ENCODE results near the gene SNX3. TPM values are rescaled to one million over a fixed set of nuclear protein-coding genes. Genes with fewer than 3 reads are reported as not detected.

Gene SNX3
- total RNA-seq, 1 donor from 2014 or later = 122 TPM

DNA sequence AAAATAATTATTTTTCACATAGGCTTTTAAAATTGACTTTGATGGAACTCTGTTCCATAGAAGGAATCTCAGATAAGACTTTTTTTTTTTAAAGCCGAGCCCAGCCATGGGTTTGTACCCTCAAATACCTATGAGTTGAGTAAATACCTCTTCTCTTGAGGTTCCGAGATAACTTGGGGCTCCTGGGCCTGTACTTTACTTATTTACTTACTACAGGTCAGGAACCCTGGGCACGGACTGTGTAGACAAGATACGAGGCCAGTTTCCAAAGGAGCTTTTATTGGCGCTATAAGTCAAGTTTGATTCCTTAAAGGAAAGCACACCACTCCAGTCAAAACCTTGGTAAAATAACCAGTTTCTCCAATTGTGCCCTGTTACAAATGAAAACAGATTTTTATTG is 41.5 kb upstream of the SNX3 start:
- DNase-seq (ENCODE audit: low spot score) = no peak
- H3K27ac ChIP-seq = no peak overlapping the region
- peaks cover 6% of the 10 kb centered on the region for H3K36me3 Mint-ChIP-seq
- H3K4me1 Mint-ChIP-seq = no peaks in the 10 kb centered on the region
- no peaks in the 10 kb centered on the region for H3K79me2 ChIP-seq (ENCODE audit: low read depth)
- no peaks in the 10 kb centered on the region for H3K9me3 ChIP-seq (ENCODE audit: low read depth)
- no peaks in the 10 kb centered on the region for H3F3A ChIP-seq (ENCODE audit: low read depth)
- H2AFZ ChIP-seq (replicated peaks) = no peak overlapping the region
- no peak overlapping the region for H3K9ac ChIP-seq
- no peaks in the 10 kb centered on the region for H3K27me3 ChIP-seq
- no peak overlapping the region for H3K4me2 ChIP-seq
- H3K4me1 ChIP-seq = no peaks in the 10 kb centered on the region
- H3K4me3 Mint-ChIP-seq = no peak overlapping the region
- H4K20me1 ChIP-seq (ENCODE audit: low read depth) = no peaks in the 10 kb centered on the region
- peaks cover 4% of the 10 kb centered on the region for H3K27me3 Mint-ChIP-seq (ENCODE audit: insufficient read depth, low read depth)
- H3K27ac Mint-ChIP-seq = no peak overlapping the region
- no peaks in the 10 kb centered on the region for H3K36me3 ChIP-seq
- no peak overlapping the region for H3K4me3 ChIP-seq
- peaks cover 5% of the 10 kb centered on the region for H3K9me3 Mint-ChIP-seq
- no peak for TF ChIP-seq EZH2phosphoT487 (IDR thresholded peaks at IDR 0.05)
- TF ChIP-seq, protein P1, sequence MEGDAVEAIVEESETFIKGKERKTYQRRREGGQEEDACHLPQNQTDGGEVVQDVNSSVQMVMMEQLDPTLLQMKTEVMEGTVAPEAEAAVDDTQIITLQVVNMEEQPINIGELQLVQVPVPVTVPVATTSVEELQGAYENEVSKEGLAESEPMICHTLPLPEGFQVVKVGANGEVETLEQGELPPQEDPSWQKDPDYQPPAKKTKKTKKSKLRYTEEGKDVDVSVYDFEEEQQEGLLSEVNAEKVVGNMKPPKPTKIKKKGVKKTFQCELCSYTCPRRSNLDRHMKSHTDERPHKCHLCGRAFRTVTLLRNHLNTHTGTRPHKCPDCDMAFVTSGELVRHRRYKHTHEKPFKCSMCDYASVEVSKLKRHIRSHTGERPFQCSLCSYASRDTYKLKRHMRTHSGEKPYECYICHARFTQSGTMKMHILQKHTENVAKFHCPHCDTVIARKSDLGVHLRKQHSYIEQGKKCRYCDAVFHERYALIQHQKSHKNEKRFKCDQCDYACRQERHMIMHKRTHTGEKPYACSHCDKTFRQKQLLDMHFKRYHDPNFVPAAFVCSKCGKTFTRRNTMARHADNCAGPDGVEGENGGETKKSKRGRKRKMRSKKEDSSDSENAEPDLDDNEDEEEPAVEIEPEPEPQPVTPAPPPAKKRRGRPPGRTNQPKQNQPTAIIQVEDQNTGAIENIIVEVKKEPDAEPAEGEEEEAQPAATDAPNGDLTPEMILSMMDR (IDR thresholded peaks at IDR 0.05) = no peak

DNA sequence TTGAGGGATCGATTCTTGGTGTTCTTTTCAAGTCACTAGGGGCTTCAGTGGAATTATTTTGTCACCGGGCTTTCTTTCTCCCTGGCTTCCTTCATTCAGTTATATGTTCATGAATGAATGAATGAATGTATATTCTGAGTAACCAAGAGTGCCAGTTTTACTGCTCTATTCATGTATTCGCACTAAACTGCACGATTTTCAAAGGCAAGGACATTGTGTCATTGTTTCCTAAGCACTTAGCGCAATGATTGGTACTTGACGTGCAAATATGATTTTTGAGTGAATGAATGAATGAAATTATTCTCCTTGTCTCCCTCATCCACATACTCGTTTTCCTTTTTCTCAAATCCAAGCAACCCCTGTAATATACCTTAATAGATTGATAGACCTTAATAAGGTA is 34.8 kb upstream of the SNX3 start:
- Histone ChIP-seq H4K20me1 (ENCODE audit: low read depth) (no peaks in the 10 kb centered on the region), H3K9me3 (ENCODE audit: low read depth) (no peaks in the 10 kb centered on the region), H3K36me3 (no peaks in the 10 kb centered on the region), H3F3A (ENCODE audit: low read depth) (peaks cover 8% of the 10 kb centered on the region), H3K4me3 (peak overlapping the region; percentile 84), H3K27me3 (no peaks in the 10 kb centered on the region), H3K4me1 (peaks cover 10% of the 10 kb centered on the region), H3K27ac (no peak overlapping the region), H3K4me2 (peak overlapping the region; percentile 93), H2AFZ (replicated peaks) (peak overlapping the region; percentile 99), H3K9ac (peak overlapping the region; percentile 10), H3K79me2 (ENCODE audit: low read depth) (peaks cover 4% of the 10 kb centered on the region)
- TF ChIP-seq EZH2 (IDR thresholded peaks at IDR 0.05) (no peak), EZH2phosphoT487 (IDR thresholded peaks at IDR 0.05) (no peak)
- TF ChIP-seq, protein P1 (IDR thresholded peaks at IDR 0.05) = no peak
- no peaks in the 10 kb centered on the region for H3K9me3 Mint-ChIP-seq
- H3K27me3 Mint-ChIP-seq (ENCODE audit: insufficient read depth, low read depth) = peaks cover 9% of the 10 kb centered on the region
- no peak for DNase-seq (ENCODE audit: low spot score)
- H3K27ac Mint-ChIP-seq = peak overlapping the region; percentile 98
- H3K36me3 Mint-ChIP-seq = no peaks in the 10 kb centered on the region
- peaks cover 11% of the 10 kb centered on the region for H3K4me1 Mint-ChIP-seq
- H3K4me3 Mint-ChIP-seq = peak overlapping the region; percentile 97

DNA sequence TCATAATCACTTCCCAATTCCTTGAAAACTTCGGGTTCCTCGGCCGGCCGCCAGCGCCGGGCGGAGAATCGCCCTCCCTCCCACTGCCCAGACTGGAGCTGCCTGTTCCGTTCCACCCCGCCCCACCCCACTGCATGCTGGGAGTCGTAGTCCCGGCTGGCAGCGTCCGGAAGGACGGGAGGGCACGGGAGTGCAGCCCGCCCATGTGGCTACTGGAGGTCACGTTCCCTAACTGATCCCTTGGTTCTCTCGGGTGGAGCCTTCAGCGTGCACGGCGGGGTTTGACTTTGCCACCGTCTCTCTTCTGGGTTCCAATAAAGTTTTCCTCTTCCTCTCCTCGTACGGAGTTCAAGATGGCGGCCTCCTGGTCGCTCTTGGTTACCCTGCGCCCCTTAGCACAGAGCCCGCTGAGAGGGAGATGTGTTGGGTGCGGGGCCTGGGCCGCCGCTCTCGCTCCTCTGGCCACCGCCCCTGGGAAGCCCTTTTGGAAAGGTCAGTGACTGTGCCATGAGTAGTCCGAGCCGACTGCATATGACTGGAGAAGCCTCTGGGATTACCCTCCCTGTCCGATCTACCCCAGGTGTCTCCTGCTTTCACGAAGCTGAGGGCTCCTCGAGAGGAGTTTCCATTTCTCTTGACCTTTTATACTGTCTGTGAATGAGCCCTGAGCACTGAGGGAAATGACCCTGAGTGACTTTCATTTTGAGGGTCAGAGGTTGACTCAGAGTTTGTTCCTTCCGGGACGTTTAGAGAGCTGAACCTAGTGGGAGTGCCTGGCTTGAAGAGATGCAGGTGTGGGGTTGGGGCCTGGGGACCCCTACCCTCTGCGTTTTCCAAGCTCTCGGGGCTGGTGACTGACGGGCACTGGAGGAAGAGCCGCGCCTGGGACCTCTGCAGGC is 34.1 kb upstream of the SNX3 start, which contains the start of gene AFG1L:
TSS of gene AFG1L (plus strand) at position 328 of the 899 bp plus-strand sequence. CDS start at position 354, 26 bp downstream.
- H3K9ac ChIP-seq = peak within 1 kb of the TSS; percentile 10
- H3K4me3 ChIP-seq = peak within 1 kb of the TSS; percentile 84
- H4K20me1 ChIP-seq (ENCODE audit: low read depth) = no peaks in the 10 kb centered on the region
- no peaks in the 10 kb centered on the region for H3K9me3 ChIP-seq (ENCODE audit: low read depth)
- H3K27me3 Mint-ChIP-seq (ENCODE audit: insufficient read depth, low read depth) = peaks cover 9% of the 10 kb centered on the region
- H3K9me3 Mint-ChIP-seq = no peaks in the 10 kb centered on the region
- H3K27me3 ChIP-seq = no peaks in the 10 kb centered on the region
- peaks cover 10% of the 10 kb centered on the region for H3K4me1 ChIP-seq
- peak within 1 kb of the TSS; percentile 55 for H3K27ac ChIP-seq
- peak within 1 kb of the TSS; percentile 97 for H3K4me3 Mint-ChIP-seq
- H3K27ac Mint-ChIP-seq = peak within 1 kb of the TSS; percentile 98
- H2AFZ ChIP-seq (replicated peaks) = peak within 1 kb of the TSS; percentile 99
- H3K36me3 Mint-ChIP-seq = no peaks in the 10 kb centered on the region
- peaks cover 8% of the 10 kb centered on the region for H3F3A ChIP-seq (ENCODE audit: low read depth)
- H3K36me3 ChIP-seq = no peaks in the 10 kb centered on the region
- H3K79me2 ChIP-seq (ENCODE audit: low read depth) = peaks cover 4% of the 10 kb centered on the region
- peaks cover 11% of the 10 kb centered on the region for H3K4me1 Mint-ChIP-seq
- peak; percentile 91 for DNase-seq (ENCODE audit: low spot score)
- peak within 1 kb of the TSS; percentile 93 for H3K4me2 ChIP-seq
- TF ChIP-seq EZH2 (IDR thresholded peaks at IDR 0.05) (peak; percentile 42), EZH2phosphoT487 (IDR thresholded peaks at IDR 0.05) (no peak)
- TF ChIP-seq, protein P1 (IDR thresholded peaks at IDR 0.05) = no peak

All from neural progenitor cell (in vitro differentiated cells).